Lung (tissue), 12 donors: ENCODE results near the gene SGCE. TPM values are rescaled to one million over a fixed set of nuclear protein-coding genes. Genes with fewer than 3 reads are reported as not detected.

Experiments used
- ATAC-seq: fragments of 200-7000 bp; cut with Tn5 transposase; one replicate; pipeline ENCODE4 v1.9.1; 2020; ENCODE audit warnings: moderate number of reproducible peaks; ENCODE audit not compliant: insufficient read depth, low FRiP score
- DNase-seq, 3 donors: peaks; one replicate each; pipeline ENCODE4 v3.0.0-alpha.2; 2013 to 2017
- H3K27ac ChIP-seq, 2 donors: one replicate each; pipeline ENCODE4 v1.5.1; 2013; ENCODE audit warnings: mild to moderate bottlenecking in 2 of 2, moderate library complexity in 2 of 2, control low read depth in 1 of 2, inconsistent platforms in 1 of 2, low read depth in 1 of 2, low read length in 1 of 2
- H3K27me3 ChIP-seq, 3 donors: one replicate each; pipeline ENCODE4 v1.5.1; 2013; ENCODE audit warnings: low read length in 2 of 3; ENCODE audit not compliant: control insufficient read depth in 3 of 3, insufficient read depth in 3 of 3
- H3K36me3 ChIP-seq, 4 donors: one replicate each; pipeline ENCODE4 v1.5.1; 2013; ENCODE audit warnings: low read length in 4 of 4, mild to moderate bottlenecking in 1 of 4, moderate library complexity in 1 of 4; ENCODE audit not compliant: control insufficient read depth in 4 of 4, insufficient read depth in 4 of 4
- H3K4me1 ChIP-seq, 5 donors: one replicate each; pipeline ENCODE4 v1.5.1; 2013; ENCODE audit warnings: low read length in 5 of 5, mild to moderate bottlenecking in 2 of 5, moderate library complexity in 1 of 5; ENCODE audit not compliant: control insufficient read depth in 5 of 5, insufficient read depth in 5 of 5
- H3K4me3 ChIP-seq: one replicate; pipeline ENCODE4 v1.5.1; 2013; ENCODE audit warnings: mild to moderate bottlenecking, control low read depth, moderate library complexity
- H3K9ac ChIP-seq, 2 donors: one replicate each; pipeline ENCODE4 v1.5.1; 2013; ENCODE audit warnings: low read length in 2 of 2, control low read depth in 1 of 2; ENCODE audit not compliant: insufficient read depth in 1 of 2
- H3K9me3 ChIP-seq, 4 donors: one replicate each; pipeline ENCODE4 v1.5.1; 2013; ENCODE audit warnings: low read length in 3 of 4, mild to moderate bottlenecking in 1 of 4, moderate library complexity in 1 of 4; ENCODE audit not compliant: control insufficient read depth in 4 of 4, insufficient read depth in 3 of 4
- WGBS, 2 donors: extraction: QIAGEN DNeasy Blood & Tissue Kit; methylation state at CpG; one replicate each; pipeline ENCODE4 v1.1.7; 2013; 5-methylcytosine and 5-hydroxymethylcytosine counted together
- polyA plus RNA-seq, 2 donors: library from polyadenylated mRNA; stranded (reverse); fragments of 200-250 nt; gene quantifications; one replicate each; pipeline ENCODE4 v1.2.1, GENCODE V29; 2013
- total RNA-seq, 2 donors: library from RNA; depleted of rRNA in 1 of 2; stranded (reverse); fragments of >200 nt in 1 of 2; gene quantifications; one replicate each; pipeline ENCODE4 v1.2.1, GENCODE V29; 2014 to 2021
- TF ChIP-seq, protein P1 (sequence below): IDR thresholded peaks from 2 replicates; pipeline ENCODE4 v1.5.1; 2012; ENCODE audit warnings: mild to moderate bottlenecking; ENCODE audit errors: control extremely low read depth, extremely low read depth
- donor health status: control.
- donor health status: control.
- donor health status: Bipolar disorder and iron deficiency.
- donor health status: healthy.
- donor health status: DM: yes; HTN: yes; CAD: no.

SGCE gene
- total and polyA plus RNA-seq, 4 donors = 22.9 to 171 (median 32.9) TPM

DNA sequence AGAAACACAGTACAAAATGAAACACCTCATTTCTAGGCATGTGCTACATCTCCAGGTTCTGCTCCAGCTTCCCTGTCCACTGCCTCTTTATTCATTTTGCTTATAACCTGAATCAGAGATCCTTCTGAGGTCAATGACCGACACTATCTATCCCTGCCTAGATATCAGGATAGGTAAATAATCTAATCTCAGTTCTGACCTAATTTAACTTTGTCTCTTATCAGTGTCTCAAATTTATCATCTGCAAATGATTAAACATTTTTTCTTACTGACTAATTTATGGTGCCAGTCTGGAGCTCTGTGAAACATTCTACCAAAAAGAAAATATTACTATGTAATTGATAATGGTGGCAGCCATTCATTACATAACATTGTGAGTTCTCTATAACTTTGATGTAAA is 61.1 kb downstream of the SGCE start:
- no peak overlapping the region for H3K4me3 ChIP-seq
- no peak overlapping the region for H3K27ac ChIP-seq
- no peak for ATAC-seq
- H3K36me3 ChIP-seq = peaks cover 0 to 8% (median 1%) of the 10 kb centered on the region in 4 donors
- H3K27me3 ChIP-seq = no peaks in the 10 kb centered on the region
- H3K9me3 ChIP-seq = no peaks in the 10 kb centered on the region
- H3K9ac ChIP-seq = no peak overlapping the region
- WGBS, 2 donors = 81 to 84% methylated on average over 1 of the region's 1 CpG
- TF ChIP-seq, protein P1, sequence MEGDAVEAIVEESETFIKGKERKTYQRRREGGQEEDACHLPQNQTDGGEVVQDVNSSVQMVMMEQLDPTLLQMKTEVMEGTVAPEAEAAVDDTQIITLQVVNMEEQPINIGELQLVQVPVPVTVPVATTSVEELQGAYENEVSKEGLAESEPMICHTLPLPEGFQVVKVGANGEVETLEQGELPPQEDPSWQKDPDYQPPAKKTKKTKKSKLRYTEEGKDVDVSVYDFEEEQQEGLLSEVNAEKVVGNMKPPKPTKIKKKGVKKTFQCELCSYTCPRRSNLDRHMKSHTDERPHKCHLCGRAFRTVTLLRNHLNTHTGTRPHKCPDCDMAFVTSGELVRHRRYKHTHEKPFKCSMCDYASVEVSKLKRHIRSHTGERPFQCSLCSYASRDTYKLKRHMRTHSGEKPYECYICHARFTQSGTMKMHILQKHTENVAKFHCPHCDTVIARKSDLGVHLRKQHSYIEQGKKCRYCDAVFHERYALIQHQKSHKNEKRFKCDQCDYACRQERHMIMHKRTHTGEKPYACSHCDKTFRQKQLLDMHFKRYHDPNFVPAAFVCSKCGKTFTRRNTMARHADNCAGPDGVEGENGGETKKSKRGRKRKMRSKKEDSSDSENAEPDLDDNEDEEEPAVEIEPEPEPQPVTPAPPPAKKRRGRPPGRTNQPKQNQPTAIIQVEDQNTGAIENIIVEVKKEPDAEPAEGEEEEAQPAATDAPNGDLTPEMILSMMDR = no peak
- no peaks in the 10 kb centered on the region for H3K4me1 ChIP-seq
- no peak for DNase-seq

DNA sequence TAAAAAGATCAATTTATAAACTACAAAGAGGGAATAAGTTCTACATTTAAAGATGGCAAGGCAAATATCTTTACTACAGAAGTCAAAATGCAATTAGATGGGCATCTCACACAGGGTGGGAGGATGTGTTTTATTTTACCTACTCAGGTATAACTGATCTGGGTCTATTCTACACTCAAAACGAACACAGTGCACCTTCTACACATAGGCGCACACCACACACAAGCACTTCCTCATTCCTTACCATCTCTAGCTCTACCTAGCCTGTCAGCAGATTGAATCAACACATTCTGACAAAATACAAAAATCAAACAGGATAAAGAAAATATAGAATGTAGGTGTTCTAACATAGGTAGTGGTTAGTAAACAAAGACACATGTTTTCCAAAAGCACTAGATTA is 64.8 kb downstream of the SGCE start:
- peaks cover 0 to 13% (median 0%) of the 10 kb centered on the region in 4 donors for H3K36me3 ChIP-seq
- TF ChIP-seq, protein P1 = no peak
- no peaks in the 10 kb centered on the region for H3K9me3 ChIP-seq
- H3K27ac ChIP-seq = no peak overlapping the region
- no peak overlapping the region for H3K9ac ChIP-seq
- no peak overlapping the region for H3K4me3 ChIP-seq
- H3K4me1 ChIP-seq = no peaks in the 10 kb centered on the region
- 37 to 56% methylated on average over 2 of the region's 2 CpGs for WGBS, 2 donors
- ATAC-seq = peak; percentile 81
- no peaks in the 10 kb centered on the region for H3K27me3 ChIP-seq
- DNase-seq = no peak

DNA sequence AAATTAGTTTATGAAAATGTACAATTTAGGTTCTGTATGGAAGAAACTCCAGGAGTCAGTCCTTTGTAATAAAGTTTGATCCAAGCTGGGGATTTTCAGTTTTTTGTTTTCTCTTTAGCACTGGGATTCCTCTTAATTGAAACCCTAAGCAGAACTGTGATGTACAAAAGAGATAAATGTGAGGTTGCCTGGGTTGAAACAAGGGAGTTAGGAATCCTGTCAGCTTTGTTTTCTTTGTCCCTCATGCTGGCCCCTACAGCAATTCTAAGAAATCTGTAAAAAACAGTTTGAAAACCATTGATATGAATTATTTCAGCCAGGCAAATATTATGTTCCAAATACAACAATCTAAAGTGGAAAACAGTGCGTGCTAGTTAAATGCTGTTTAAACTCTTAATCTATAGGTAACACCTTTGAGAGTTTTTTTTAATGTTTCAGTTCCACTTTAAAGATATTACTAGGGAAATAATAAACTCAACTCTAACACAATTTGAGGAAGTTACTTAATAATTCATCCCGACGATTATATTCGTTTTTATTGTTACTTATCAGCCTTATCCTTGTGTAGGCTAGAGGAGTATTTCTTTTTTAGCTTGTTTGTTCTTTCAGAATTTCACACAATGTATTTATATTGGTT is 65.3 kb downstream of the SGCE start:
- Histone ChIP-seq H3K4me1 (no peaks in the 10 kb centered on the region), H3K27me3 (no peaks in the 10 kb centered on the region), H3K27ac (no peak overlapping the region), H3K9ac (no peak overlapping the region), H3K36me3 (peaks cover 0 to 12% (median 0%) of the 10 kb centered on the region in 4 donors), H3K9me3 (no peaks in the 10 kb centered on the region), H3K4me3 (no peak overlapping the region)
- WGBS, 2 donors = 20 to 37% methylated on average over 4 of the region's 4 CpGs
- ATAC-seq (no peak), DNase-seq (no peak)
- TF ChIP-seq, protein P1 = no peak

DNA sequence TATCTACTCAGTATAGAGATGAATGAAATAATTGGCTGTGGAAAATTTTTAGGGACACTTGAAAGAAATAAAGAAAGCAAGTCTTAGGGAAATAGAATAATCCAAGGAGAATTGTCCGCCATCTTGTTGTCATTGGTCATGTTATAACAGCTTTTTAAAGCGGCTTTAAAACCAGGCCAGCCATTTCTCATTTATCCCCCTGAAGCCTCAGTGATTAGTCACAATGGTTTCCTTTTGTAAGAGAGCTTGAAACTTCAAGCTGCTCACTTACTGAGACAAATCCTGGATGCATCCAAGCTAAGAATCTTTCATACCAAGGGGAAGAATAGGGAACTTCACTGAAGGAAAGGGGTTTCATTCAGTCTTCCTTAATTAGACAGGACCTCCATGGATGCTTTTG is 67.9 kb downstream of the SGCE start:
- no peaks in the 10 kb centered on the region for H3K27me3 ChIP-seq
- peaks cover 0 to 12% (median 0%) of the 10 kb centered on the region in 5 donors for H3K4me1 ChIP-seq
- DNase-seq (no peak), ATAC-seq (no peak)
- 96 to 99% methylated on average over 2 of the region's 2 CpGs for WGBS, 2 donors
- peaks cover 0 to 11% (median 2%) of the 10 kb centered on the region in 4 donors for H3K36me3 ChIP-seq
- no peak overlapping the region for H3K27ac ChIP-seq
- TF ChIP-seq, protein P1 = no peak
- H3K9me3 ChIP-seq = no peaks in the 10 kb centered on the region
- H3K4me3 ChIP-seq = no peak overlapping the region
- no peak overlapping the region for H3K9ac ChIP-seq
